ENCODE measurements around the gene TMEM120B.

The TMEM120B gene

GRCh38 chr12:121708313-121709063 is 4.1 kb upstream of the TMEM120B start:
- in situ Hi-C loops (cut with HindIII; ENCODE audit: low sequenced_read_pairs): loop anchor here (25.0 kb wide), 1 partner anchor 146 kb away; no protein-coding TSS in a partner anchor

- in situ Hi-C loops (cut with HindIII; ENCODE audit: low sequenced_read_pairs): loop anchor here (25.0 kb wide), 1 partner anchor 147 kb away; no protein-coding TSS in a partner anchor
These were observed 3.5 kb upstream of the TMEM120B start for GRCh38 chr12:121709064-121709424.

GRCh38 chr12:121709478-121709961 is 3.0 kb upstream of the TMEM120B start:
- in situ Hi-C loops (cut with HindIII; ENCODE audit: low sequenced_read_pairs): loop anchor here (25.0 kb wide), 1 partner anchor 147 kb away; no protein-coding TSS in a partner anchor

GRCh38 chr12:121711361-121712189 is 977 bp upstream of the TMEM120B start:
- in situ Hi-C loops (cut with HindIII; ENCODE audit: low sequenced_read_pairs): loop anchor here (25.0 kb wide), 1 partner anchor 149 kb away; no protein-coding TSS in a partner anchor

- in situ Hi-C loops (cut with HindIII; ENCODE audit: low sequenced_read_pairs): loop anchor here (25.0 kb wide), 1 partner anchor 150 kb away; no protein-coding TSS in a partner anchor
These were observed 427 bp upstream of the TMEM120B start for GRCh38 chr12:121712190-121712460.

- in situ Hi-C loops (cut with HindIII; ENCODE audit: low sequenced_read_pairs): loop anchor here (25.0 kb wide), 1 partner anchor 151 kb away; no protein-coding TSS in a partner anchor
These were observed 765 bp downstream of the TMEM120B start for GRCh38 chr12:121713257-121713777.

GRCh38 chr12:121713793-121714192 is 1.2 kb downstream of the TMEM120B start:
- in situ Hi-C loops (cut with HindIII; ENCODE audit: low sequenced_read_pairs): loop anchor here (25.0 kb wide), 1 partner anchor 151 kb away; no protein-coding TSS in a partner anchor

- in situ Hi-C loops (cut with HindIII; ENCODE audit: low sequenced_read_pairs): loop anchor here (25.0 kb wide), 1 partner anchor 153 kb away; no protein-coding TSS in a partner anchor
These were observed 2.5 kb downstream of the TMEM120B start for GRCh38 chr12:121715055-121715454.

- in situ Hi-C loops (cut with HindIII; ENCODE audit: low sequenced_read_pairs): loop anchor here (25.0 kb wide), 1 partner anchor 154 kb away; no protein-coding TSS in a partner anchor
These were observed 3.4 kb downstream of the TMEM120B start for GRCh38 chr12:121715862-121716435.

- in situ Hi-C loops (cut with HindIII; ENCODE audit: low sequenced_read_pairs): loop anchor here (25.0 kb wide), 1 partner anchor 155 kb away; no protein-coding TSS in a partner anchor
These were observed 4.6 kb downstream of the TMEM120B start for GRCh38 chr12:121717041-121717699.

GRCh38 chr12:121718653-121719239 is 6.2 kb downstream of the TMEM120B start:
- in situ Hi-C loops (cut with HindIII; ENCODE audit: low sequenced_read_pairs): loop anchor here (25.0 kb wide), 1 partner anchor 156 kb away; no protein-coding TSS in a partner anchor

- in situ Hi-C loops (cut with HindIII; ENCODE audit: low sequenced_read_pairs): loop anchor here (25.0 kb wide), 1 partner anchor 158 kb away; no protein-coding TSS in a partner anchor
These were observed 7.4 kb downstream of the TMEM120B start for GRCh38 chr12:121719926-121720414.

- in situ Hi-C loops (cut with HindIII; ENCODE audit: low sequenced_read_pairs): loop anchor here (25.0 kb wide), 1 partner anchor 158 kb away; no protein-coding TSS in a partner anchor
These were observed 8.2 kb downstream of the TMEM120B start for GRCh38 chr12:121720762-121721161.

GRCh38 chr12:121722511-121722910 is 10.0 kb downstream of the TMEM120B start:
- in situ Hi-C loops (cut with HindIII; ENCODE audit: low sequenced_read_pairs): loop anchor here (25.0 kb wide), 1 partner anchor 160 kb away; no protein-coding TSS in a partner anchor

- in situ Hi-C loops (cut with HindIII; ENCODE audit: low sequenced_read_pairs): loop anchor here (25.0 kb wide), 1 partner anchor 161 kb away; no protein-coding TSS in a partner anchor
These were observed 10.6 kb downstream of the TMEM120B start for GRCh38 chr12:121723200-121723599.

- in situ Hi-C loops (cut with HindIII; ENCODE audit: low sequenced_read_pairs): loop anchor here (25.0 kb wide), 1 partner anchor 163 kb away; no protein-coding TSS in a partner anchor
These were observed 12.4 kb downstream of the TMEM120B start for GRCh38 chr12:121724925-121725324.

GRCh38 chr12:121725423-121725822 is 12.9 kb downstream of the TMEM120B start:
- in situ Hi-C loops (cut with HindIII; ENCODE audit: low sequenced_read_pairs): no loop called here

- in situ Hi-C loops (cut with HindIII; ENCODE audit: low sequenced_read_pairs): no loop called here
These were observed 16.5 kb downstream of the TMEM120B start for GRCh38 chr12:121729021-121729420.

GRCh38 chr12:121731473-121731872 is 18.9 kb downstream of the TMEM120B start:
- in situ Hi-C loops (cut with HindIII; ENCODE audit: low sequenced_read_pairs): no loop called here

All from DLD1 (cell line).